CD4-positive, alpha-beta T cell (primary cell): Measurements from ENCODE around the gene SAG. TPM values are rescaled to one million over a fixed set of nuclear protein-coding genes. Genes with fewer than 3 reads are reported as not detected.

Source experiments
- ATAC-seq: fragments of 200-7000 bp; cut with Tn5 transposase; one replicate; pipeline ENCODE4 v1.10.0; 2022; ENCODE audit warnings: mild to moderate bottlenecking; ENCODE audit not compliant: poor library complexity
- CTCF ChIA-PET: fragments of 350-600 bp; sonication (Branson Sonifier 250); formaldehyde crosslinking; loops from one replicate; lab custom pipeline; 2021; ENCODE audit warnings: antibody characterized with exemption, inconsistent platforms; lab: Charles Lee
- POLR2A ChIA-PET: fragments of 350-600 bp; sonication (Branson Sonifier 250); formaldehyde crosslinking; loops from one replicate; lab custom pipeline; 2021; ENCODE audit warnings: antibody characterized with exemption, inconsistent platforms; lab: Charles Lee
- DNase-seq, 14 experiments: peaks; one replicate each; pipeline ENCODE4 v3.0.0-alpha.2; 2013 to 2020; ENCODE audit warnings: mixed read lengths in 2 of 14
- H3K27ac ChIP-seq, 2 donors: one replicate each; pipeline versions ENCODE4 v1.5.1 to v1.7.0; 2013; ENCODE audit warnings: low read length in 2 of 2, low read depth in 1 of 2, mild to moderate bottlenecking in 1 of 2
- H3K27me3 ChIP-seq, 2 experiments: 1 replicate in 1 of 2; 2 replicates in 1 of 2; pipeline versions ENCODE4 v1.6.1 to v1.7.0; 2013; ENCODE audit warnings: low read length in 2 of 2, control low read depth in 1 of 2, mild to moderate bottlenecking in 1 of 2, moderate library complexity in 1 of 2; ENCODE audit not compliant: insufficient read depth in 2 of 2, control insufficient read depth in 1 of 2
- H3K36me3 ChIP-seq: one replicate; pipeline ENCODE4 v1.6.1; 2013; ENCODE audit warnings: low read length, control low read depth; ENCODE audit not compliant: insufficient read depth
- H3K4me1 ChIP-seq: one replicate; pipeline ENCODE4 v1.6.1; 2013; ENCODE audit warnings: low read length, control low read depth; ENCODE audit not compliant: insufficient read depth
- H3K4me3 ChIP-seq: one replicate; pipeline ENCODE4 v1.5.1; 2013; ENCODE audit warnings: mild to moderate bottlenecking, low read length, moderate library complexity
- H3K9me3 ChIP-seq, 2 experiments: 1 replicate in 1 of 2; 2 replicates in 1 of 2; pipeline versions ENCODE4 v1.6.1 to v1.7.0; 2013; ENCODE audit warnings: low read length in 2 of 2, mild to moderate bottlenecking in 2 of 2, control low read depth in 1 of 2, moderate library complexity in 1 of 2; ENCODE audit not compliant: control insufficient read depth in 1 of 2, insufficient read depth in 1 of 2
- H3K27ac Mint-ChIP-seq: one replicate; pipeline ENCODE4 v1.8.0; 2020; ENCODE audit warnings: mixed read lengths
- H3K27me3 Mint-ChIP-seq: one replicate; pipeline ENCODE4 v1.8.0; 2021; ENCODE audit warnings: mixed read lengths
- H3K36me3 Mint-ChIP-seq: one replicate; pipeline ENCODE4 v1.8.0; 2021; ENCODE audit warnings: low read depth, mixed read lengths
- H3K4me1 Mint-ChIP-seq: one replicate; pipeline ENCODE4 v1.8.0; 2021; ENCODE audit warnings: low read depth, mixed read lengths
- H3K4me3 Mint-ChIP-seq: one replicate; pipeline ENCODE4 v1.8.0; 2020; ENCODE audit warnings: mild to moderate bottlenecking, mixed read lengths
- H3K9me3 Mint-ChIP-seq: one replicate; pipeline ENCODE4 v1.8.0; 2020; ENCODE audit warnings: mixed read lengths
- CTCF ChIP-seq: fragments of 200-600 bp; IDR thresholded peaks from one replicate; pipeline ENCODE4 v1.8.0; 2022; ENCODE audit warnings: antibody characterized with exemption, mild to moderate bottlenecking
- intact Hi-C, 2 experiments: fragments of 100-400 bp; cut with DNase I in 1 of 2; cut with micrococcal nuclease in 1 of 2; formaldehyde crosslinking; loops; one replicate each; pipeline versions ENCODE4 v1.15.1 to v1.9.0; 2023 to 2025; cut with DNase I, micrococcal nuclease
- total RNA-seq, 174 experiments: library from RNA in 2 of 174; stranded (reverse) in 2 of 174; gene quantifications; one replicate each; pipeline ENCODE4 v1.2.3 and lab custom pipeline; 2021 to 2026

Gene SAG
- total RNA-seq, 2 experiments from 2014 or later, result 0.03 to 0.22 TPM

GRCh38 chr2:233314180-233314925, 6.7 kb downstream of the SAG start:
- Mint-ChIP-seq H3K4me1 (no peaks in the 10 kb centered on the region), H3K9me3 (no peaks in the 10 kb centered on the region), H3K4me3 (no peak overlapping the region), H3K27me3 (no peaks in the 10 kb centered on the region), H3K36me3 (no peaks in the 10 kb centered on the region), H3K27ac (no peak overlapping the region)
- ChIA-PET POLR2A (no interaction called here), CTCF (interaction anchor here (0.7 kb wide), 1 partner anchor 535 kb away, joined by 3 read pairs; no protein-coding TSS in a partner anchor)
- no peak for TF ChIP-seq CTCF
- peaks cover 0 to 2% of the 10 kb centered on the region in 2 experiments for H3K27me3 ChIP-seq
- H3K9me3 ChIP-seq, result no peaks in the 10 kb centered on the region
- no peak overlapping the region for H3K27ac ChIP-seq
- H3K36me3 ChIP-seq, result no peaks in the 10 kb centered on the region
- intact Hi-C loops, result no loop called here
- no peaks in the 10 kb centered on the region for H3K4me1 ChIP-seq
- DNase-seq, result no peak
- H3K4me3 ChIP-seq, result no peak overlapping the region
- ATAC-seq, result no peak

- Histone ChIP-seq H3K4me1 (peaks cover 2% of the 10 kb centered on the region), H3K27me3 (peaks cover 0 to 2% of the 10 kb centered on the region in 2 experiments), H3K4me3 (no peak overlapping the region), H3K27ac (no peak overlapping the region), H3K36me3 (no peaks in the 10 kb centered on the region), H3K9me3 (no peaks in the 10 kb centered on the region)
- peaks cover 6% of the 10 kb centered on the region for H3K4me1 Mint-ChIP-seq
- intact Hi-C loops, result no loop called here
- TF ChIP-seq CTCF, result no peak
- ATAC-seq, result no peak
- H3K36me3 Mint-ChIP-seq, result no peaks in the 10 kb centered on the region
- H3K27me3 Mint-ChIP-seq, result no peaks in the 10 kb centered on the region
- POLR2A ChIA-PET, result interaction anchor here (0.9 kb wide), 1 partner anchor 507 kb away, joined by 3 read pairs; no protein-coding TSS in a partner anchor
- no peaks in the 10 kb centered on the region for H3K9me3 Mint-ChIP-seq
- CTCF ChIA-PET, result no interaction called here
- DNase-seq, result no peak
- no peak overlapping the region for H3K4me3 Mint-ChIP-seq
- no peak overlapping the region for H3K27ac Mint-ChIP-seq
Observed at GRCh38 chr2:233317196-233317943, 9.8 kb downstream of the SAG start.

GRCh38 chr2:233319256-233319655, 11.6 kb downstream of the SAG start:
- intact Hi-C loops, result no loop called here
- ATAC-seq (no peak), DNase-seq (no peak)
- Mint-ChIP-seq H3K9me3 (no peaks in the 10 kb centered on the region), H3K4me1 (peaks cover 11% of the 10 kb centered on the region), H3K36me3 (no peaks in the 10 kb centered on the region), H3K27me3 (no peaks in the 10 kb centered on the region), H3K4me3 (no peak overlapping the region), H3K27ac (no peak overlapping the region)
- H3K4me1 ChIP-seq, result peaks cover 9% of the 10 kb centered on the region
- CTCF ChIA-PET, result no interaction called here
- POLR2A ChIA-PET, result no interaction called here
- no peak overlapping the region for H3K4me3 ChIP-seq
- H3K36me3 ChIP-seq, result no peaks in the 10 kb centered on the region
- no peak for TF ChIP-seq CTCF
- no peaks in the 10 kb centered on the region for H3K9me3 ChIP-seq
- no peaks in the 10 kb centered on the region for H3K27me3 ChIP-seq
- no peak overlapping the region for H3K27ac ChIP-seq
